Vagina (tissue), 2 donors: Measurements from ENCODE around the gene FAM53B.

Experiments used
- CTCF ChIP-seq, 3 experiments: fragments of 450-650 bp in 2 of 3; fragments of 200-600 bp in 1 of 3; sonication (generic) in 1 of 3; IDR thresholded peaks; one replicate each; pipeline ENCODE4 v1.5.1; 2017 to 2019; ENCODE audit warnings: antibody characterized with exemption in 3 of 3, mild to moderate bottlenecking in 2 of 3, moderate library complexity in 2 of 3
- POLR2A ChIP-seq, 2 donors: fragments of 450-650 bp; IDR thresholded peaks; one replicate each; pipeline ENCODE4 v1.6.1; 2017; ENCODE audit warnings: antibody characterized with exemption in 2 of 2, mild to moderate bottlenecking in 2 of 2, moderate library complexity in 2 of 2
- POLR2AphosphoS5 ChIP-seq, 2 donors: sonication (generic); formaldehyde crosslinking; IDR thresholded peaks; one replicate each; pipeline ENCODE4 v1.9.0; 2017; ENCODE audit warnings: antibody characterized with exemption in 2 of 2, mild to moderate bottlenecking in 2 of 2, low read depth in 1 of 2; ENCODE audit not compliant: insufficient read depth in 1 of 2

- TF ChIP-seq CTCF (IDR thresholded peaks at IDR 0.05) (no peak), POLR2A (IDR thresholded peaks at IDR 0.05) (no peak), POLR2AphosphoS5 (IDR thresholded peaks at IDR 0.05; ENCODE audit: insufficient read depth in 1 of 2, low read depth in 1 of 2) (no peak)
Observed at GRCh38 chr10:124689911-124690498, 54.2 kb downstream of the FAM53B start.
